GM21723 (cell line): Measurements from ENCODE around the gene COL25A1.
"Not testable (repeated sequence)": the region's sequence is repeated elsewhere in the genome, so short reads cannot be mapped to it uniquely, and the experiment has no call there.

Source experiments
- ATAC-seq: cut with Tn5 transposase; IDR thresholded peaks from one replicate; pipeline ENCODE4 v1.9.1; 2021; ENCODE audit warnings: mild to moderate bottlenecking, moderate library complexity; ENCODE audit not compliant: unreplicated experiment

Gene COL25A1

DNA sequence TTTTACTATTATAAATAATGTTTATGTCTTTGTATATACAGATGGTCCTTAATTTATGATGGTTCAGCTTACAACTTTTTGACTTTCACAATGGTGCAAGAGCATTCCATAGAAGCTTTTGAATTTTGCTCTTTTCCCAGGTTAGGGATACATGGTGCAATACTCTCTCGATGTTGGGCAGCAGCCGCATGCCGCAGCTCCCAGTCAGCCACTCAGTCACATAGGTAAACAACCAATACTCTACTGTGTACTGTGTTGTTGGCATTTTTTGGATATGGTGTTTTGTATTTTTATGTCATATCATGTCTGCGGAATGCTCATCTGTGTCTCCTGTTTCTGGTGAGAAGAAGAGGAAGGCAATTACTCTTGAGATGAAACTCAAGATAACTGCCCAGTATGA, 281.6 kb downstream of the COL25A1 start:
- ATAC-seq, result no peak

DNA sequence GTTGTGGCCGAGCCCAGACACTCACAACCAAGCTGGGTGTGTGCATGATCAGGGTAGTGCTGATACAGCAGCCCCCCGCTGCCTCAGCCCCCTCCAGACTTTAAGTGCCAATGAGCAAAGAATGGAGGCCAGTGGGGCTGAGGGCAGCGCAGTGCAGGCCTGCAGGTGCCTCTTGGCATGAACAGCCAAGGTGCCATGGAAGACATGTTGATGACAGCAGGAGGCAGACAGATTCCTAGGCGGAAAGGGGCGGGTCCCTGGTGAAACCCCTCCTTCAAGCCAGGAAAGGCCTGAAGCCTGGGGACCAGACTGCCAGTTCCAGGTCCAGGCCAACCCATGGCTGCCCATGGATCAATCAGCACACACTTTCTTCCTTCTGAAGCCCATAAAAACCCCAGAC, 286.3 kb downstream of the COL25A1 start:
- ATAC-seq, result no peak

GRCh38 chr4:109015413-109015810, 287.0 kb downstream of the COL25A1 start:
- ATAC-seq, result no peak

- no peak for ATAC-seq
These were observed 287.7 kb downstream of the COL25A1 start for GRCh38 chr4:109014593-109015412.

- no peak for ATAC-seq
These were observed 290.1 kb downstream of the COL25A1 start for GRCh38 chr4:109012286-109012880.

DNA sequence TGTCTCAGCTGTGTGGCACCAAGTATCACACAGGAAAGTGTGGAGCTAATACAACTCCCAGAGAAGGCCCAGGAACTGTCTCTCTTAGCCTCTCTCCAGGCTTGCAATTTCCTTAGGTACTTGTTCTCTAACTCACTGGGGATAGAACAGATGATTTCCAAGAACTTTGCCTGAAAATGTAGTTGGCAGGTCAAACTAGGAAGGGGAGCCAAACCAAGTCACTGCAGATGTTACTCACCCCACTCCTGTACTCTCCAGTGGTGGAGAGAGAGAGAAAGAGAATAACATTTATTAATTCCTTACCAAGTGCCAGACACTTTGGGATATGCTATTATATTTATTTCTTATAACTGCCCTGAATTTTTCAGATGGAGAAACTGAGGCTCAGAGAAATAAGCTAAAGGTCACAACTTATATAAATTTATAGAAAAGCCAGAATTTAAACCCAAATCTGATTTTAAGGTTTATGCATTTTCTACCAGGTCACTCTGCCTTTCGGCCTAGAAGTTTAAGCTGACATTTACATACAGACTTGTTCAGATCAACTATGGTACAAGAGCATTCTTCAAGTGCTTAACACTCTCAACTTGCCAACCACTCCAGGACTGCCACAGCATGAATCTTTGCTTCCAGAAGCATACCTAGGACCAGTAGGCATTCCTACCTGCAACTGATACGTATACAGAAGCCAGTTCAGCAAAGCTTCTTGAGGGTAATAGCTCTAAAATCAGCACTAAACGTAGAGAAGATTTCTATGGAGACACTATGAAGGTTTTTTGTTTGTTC, 291.0 kb downstream of the COL25A1 start:
- no peak for ATAC-seq

- ATAC-seq, result no peak
These were observed 291.9 kb downstream of the COL25A1 start for GRCh38 chr4:109010521-109010920.

DNA sequence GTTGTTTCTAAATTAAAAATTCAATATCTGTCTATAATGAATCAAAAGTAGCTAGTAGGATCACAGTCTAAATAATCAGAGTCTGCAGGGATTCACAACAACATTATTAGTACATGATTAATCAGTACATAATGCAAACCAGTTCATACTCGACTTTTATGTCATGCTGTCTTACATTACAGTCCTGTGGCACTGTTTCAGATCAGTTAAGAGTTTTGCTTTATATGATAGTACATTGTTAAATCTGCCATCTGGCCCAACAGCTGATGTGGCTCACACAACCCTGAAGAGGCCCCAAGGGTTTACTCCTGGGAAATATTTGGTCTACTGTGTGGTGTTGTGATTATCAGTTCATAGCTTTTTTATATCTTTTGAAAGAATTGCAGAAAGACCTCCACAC, 292.5 kb downstream of the COL25A1 start:
- no peak for ATAC-seq

- ATAC-seq, result no peak
These were observed 294.5 kb downstream of the COL25A1 start for GRCh38 chr4:109007976-109008375.

DNA sequence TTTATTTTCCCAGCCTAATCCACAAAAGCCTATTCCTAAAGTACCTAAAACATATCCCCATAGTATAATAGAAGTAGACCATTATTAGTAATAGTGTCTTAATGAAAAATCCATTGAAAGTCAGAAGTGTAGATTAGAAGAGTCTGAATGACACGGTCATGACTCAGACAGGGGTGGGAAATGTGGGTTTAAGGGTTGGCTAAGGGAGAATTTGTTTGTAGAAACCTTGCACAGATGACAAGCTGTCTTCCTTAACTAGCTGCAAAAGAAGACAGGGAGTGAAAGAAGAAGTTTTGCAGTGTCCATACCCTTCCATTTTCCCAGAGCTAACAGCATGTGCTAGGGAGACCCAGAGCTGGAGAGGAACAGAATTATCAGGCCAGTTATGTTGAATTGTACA, 296.9 kb downstream of the COL25A1 start:
- ATAC-seq, result no peak

DNA sequence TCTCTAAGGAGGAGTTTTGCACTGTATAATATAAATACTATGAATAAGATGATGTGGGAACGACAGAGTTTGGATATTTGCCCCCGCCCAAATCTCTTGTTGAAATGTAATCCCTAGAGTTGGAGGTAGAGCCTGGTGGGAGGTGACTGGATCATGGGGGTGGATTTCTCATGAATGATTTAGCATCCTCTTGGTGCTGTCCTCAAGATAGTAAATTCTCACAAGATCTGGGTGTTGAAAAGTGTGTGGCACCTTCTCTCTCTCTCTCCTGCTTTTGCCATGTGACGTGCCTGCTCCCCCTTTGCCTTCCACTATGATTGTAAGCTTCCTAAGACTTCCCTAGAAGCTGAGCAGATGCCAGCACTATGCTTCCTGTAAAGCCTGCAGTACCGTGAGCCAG, 298.0 kb downstream of the COL25A1 start:
- no peak for ATAC-seq

DNA sequence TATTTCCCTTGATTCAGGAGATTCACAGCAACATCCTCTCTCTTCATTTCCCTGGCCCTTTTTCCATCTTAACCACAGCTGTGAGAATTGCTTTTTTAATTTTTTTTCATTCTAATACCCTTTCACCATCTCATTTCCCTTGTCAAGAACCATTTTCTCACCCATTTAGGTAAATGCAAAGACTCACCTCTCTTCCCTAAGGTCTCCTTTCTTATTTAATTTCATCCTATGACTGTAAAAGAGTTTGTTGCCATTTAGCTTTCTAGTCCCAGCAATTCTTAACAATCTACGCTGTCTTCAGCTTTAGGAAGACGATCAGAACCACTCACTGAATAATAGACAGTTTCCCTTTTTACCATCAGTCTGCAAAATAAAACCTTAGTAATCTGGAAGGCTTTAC, 298.5 kb downstream of the COL25A1 start:
- no peak for ATAC-seq

GRCh38 chr4:108991551-108992328, 310.7 kb downstream of the COL25A1 start:
- no peak for ATAC-seq

GRCh38 chr4:108988464-108989195, 313.8 kb downstream of the COL25A1 start:
- ATAC-seq, result no peak

DNA sequence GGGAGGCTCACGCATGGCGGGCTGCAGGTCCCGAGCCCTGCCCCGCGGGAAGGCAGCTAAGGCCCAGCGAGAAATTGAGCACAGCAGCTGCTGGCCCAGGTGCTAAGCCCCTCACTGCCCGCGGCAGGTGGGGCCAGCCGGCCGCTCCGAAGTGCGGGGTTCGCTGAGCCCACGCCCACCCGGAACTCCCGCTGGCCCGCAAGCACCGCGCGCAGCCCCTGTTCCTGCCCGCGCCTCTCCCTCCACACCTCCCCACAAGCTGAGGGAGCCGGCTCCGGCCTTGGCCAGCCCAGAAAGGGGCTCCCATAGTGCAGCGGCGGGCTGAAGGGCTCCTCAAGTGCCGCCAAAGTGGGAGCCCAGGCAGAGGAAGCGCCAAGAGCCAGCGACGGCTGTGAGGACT, 318.0 kb downstream of the COL25A1 start:
- ATAC-seq, result not testable (repeated sequence)

DNA sequence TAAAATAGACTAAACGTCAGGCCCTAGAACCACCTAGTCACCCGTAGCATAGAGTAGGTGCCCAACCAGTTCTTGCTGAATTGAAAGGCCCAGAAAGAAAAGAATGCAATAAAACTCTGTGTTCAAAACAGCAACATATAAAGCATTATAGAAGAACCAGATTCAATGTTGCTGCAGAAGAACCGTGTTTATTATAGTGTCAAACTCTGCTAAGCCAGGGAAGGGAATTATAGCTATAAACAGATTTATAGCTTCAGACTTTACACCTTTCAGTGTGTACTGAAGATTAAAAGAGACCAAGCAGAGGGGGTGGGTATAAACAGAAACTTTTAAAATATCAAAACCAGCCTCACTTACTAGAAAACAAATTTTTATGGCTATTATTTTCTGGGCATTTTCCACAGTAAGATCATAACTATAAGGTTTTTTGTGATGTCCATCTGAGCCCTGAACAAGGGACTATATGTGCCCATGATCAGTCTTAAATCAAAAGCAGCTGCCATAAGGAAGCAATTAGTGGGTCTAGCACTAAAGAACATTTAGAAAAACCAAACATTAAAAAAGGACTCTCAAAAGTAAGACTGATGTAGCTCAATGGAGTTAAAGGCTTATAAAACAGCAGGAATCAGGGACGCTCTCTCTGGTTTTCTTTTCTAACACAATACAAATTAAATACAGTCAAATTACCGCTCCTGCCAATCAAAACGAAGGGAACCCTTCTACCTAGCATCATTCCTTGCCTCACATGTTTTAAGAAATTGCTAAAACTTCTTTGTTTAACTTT, 319.9 kb downstream of the COL25A1 start:
- ATAC-seq, result no peak

DNA sequence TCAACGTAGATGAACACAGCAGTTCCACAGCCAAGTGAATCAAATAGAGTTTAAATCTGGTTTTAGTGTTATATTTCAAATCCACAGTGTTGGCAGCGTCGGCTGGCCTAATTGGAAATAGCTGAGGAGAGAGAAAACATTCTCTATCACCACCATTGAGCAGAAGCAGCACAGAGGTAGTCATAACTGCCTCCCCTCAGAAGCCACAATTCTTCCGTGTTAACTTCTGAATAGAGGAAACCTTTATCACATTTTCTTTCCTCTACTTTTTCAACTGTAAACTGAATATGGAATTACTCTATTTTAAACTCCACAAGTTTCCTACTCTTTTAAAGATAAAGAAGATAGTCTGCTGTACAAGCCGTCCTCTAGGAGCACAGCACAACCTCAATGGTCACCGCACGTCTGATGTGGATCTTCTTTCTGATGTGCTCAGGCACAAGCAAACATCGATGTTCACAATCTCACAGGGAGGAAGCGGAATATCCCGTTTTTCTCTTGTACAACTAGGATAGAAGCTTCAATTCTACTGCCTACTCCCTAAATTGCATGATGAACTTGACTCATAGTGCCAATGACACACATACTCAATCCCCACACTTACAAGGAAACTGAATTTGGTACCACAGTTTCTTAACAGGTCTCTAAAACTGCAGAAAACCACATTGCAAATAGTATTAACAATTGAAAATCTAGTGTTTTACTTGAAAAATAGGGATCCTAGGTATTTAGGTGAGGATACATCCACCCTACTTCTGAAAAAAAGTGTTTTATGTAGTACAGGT, 321.8 kb downstream of the COL25A1 start:
- no peak for ATAC-seq

GRCh38 chr4:108979759-108980158, 322.7 kb downstream of the COL25A1 start:
- no peak for ATAC-seq

DNA sequence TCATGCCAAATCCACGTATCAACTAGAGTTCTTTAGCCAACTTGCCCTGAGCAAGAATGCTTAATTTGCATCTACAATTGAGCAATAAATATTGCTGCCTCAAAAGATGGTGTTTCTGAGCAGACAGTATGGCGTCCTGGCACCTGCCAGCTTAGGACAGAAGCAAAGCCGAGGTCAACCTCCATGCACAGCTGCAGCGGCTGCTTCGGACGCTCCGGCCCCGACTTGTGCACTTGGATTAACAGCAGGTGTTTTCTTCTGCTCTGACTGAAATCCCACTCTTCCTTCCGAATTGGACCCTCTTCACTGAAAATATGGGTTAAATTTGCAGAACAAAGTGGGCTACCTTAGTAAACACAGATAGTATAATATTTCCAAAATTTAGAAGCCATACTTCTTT, 324.4 kb downstream of the COL25A1 start:
- ATAC-seq, result no peak
